Lower leg skin (tissue), 3 donors: ENCODE data around the gene FN3K.

Experiments used
- CTCF ChIP-seq, 3 donors: fragments of 450-650 bp; IDR thresholded peaks; one replicate each; pipeline ENCODE4 v1.5.1; 2016; ENCODE audit warnings: antibody characterized with exemption in 3 of 3, mild to moderate bottlenecking in 3 of 3, moderate library complexity in 2 of 3
- POLR2A ChIP-seq, 2 donors: fragments of 450-650 bp; IDR thresholded peaks; one replicate each; pipeline ENCODE4 v1.6.1; 2016 to 2017; ENCODE audit warnings: antibody characterized with exemption in 2 of 2, mild to moderate bottlenecking in 1 of 2, moderate library complexity in 1 of 2

GRCh38 chr17:82782657-82783207, 47.3 kb downstream of the FN3K start:
- TF ChIP-seq CTCF (IDR thresholded peaks at IDR 0.05), result no peak
- no peak for TF ChIP-seq POLR2A (IDR thresholded peaks at IDR 0.05)
